PFSK-1 (cell line): Measurements from ENCODE around the gene PREP.

Experiments
- FOXP2 ChIP-seq: optimal IDR thresholded peaks from 2 replicates; pipeline ENCODE3; 2011; ENCODE audit warnings: borderline replicate concordance, control low read depth, inconsistent platforms; ENCODE audit not compliant: insufficient read depth; ENCODE audit errors: extremely low read length, extremely low read depth
- POLR2AphosphoS5 ChIP-seq: IDR thresholded peaks from 2 replicates; pipeline ENCODE4 v1.6.1; 2012; ENCODE audit warnings: low read depth, mild to moderate bottlenecking, control low read depth, low read length, moderate library complexity
- REST ChIP-seq, 2 experiments: IDR thresholded peaks; 2 replicates each; pipeline versions ENCODE4 v1.6.1 to v1.8.0; 2011 to 2012; ENCODE audit warnings: low read depth in 2 of 2, low read length in 2 of 2, control low read depth in 1 of 2, inconsistent platforms in 1 of 2, mild to moderate bottlenecking in 1 of 2, moderate library complexity in 1 of 2; ENCODE audit not compliant: insufficient read depth in 1 of 2
- SIN3A ChIP-seq: IDR thresholded peaks from 2 replicates; pipeline ENCODE4 v1.6.1; 2012; ENCODE audit warnings: mild to moderate bottlenecking, low read length, moderate library complexity, borderline replicate concordance; ENCODE audit not compliant: insufficient read depth
- TAF1 ChIP-seq: IDR thresholded peaks from 2 replicates; pipeline ENCODE4 v1.6.1; 2012; ENCODE audit warnings: low read length, control low read depth, borderline replicate concordance; ENCODE audit not compliant: insufficient read depth

Gene PREP

GRCh38 chr6:105321207-105321606 lies 81.7 kb downstream of the PREP start:
- no peak for TF ChIP-seq SIN3A
- TF ChIP-seq FOXP2, result no peak
- no peak for TF ChIP-seq TAF1
- TF ChIP-seq REST (IDR thresholded peaks at IDR 0.05; ENCODE audit: insufficient read depth in 1 of 2, low read depth in 2 of 2, low read length in 2 of 2), result no peak
- no peak for TF ChIP-seq POLR2AphosphoS5

DNA sequence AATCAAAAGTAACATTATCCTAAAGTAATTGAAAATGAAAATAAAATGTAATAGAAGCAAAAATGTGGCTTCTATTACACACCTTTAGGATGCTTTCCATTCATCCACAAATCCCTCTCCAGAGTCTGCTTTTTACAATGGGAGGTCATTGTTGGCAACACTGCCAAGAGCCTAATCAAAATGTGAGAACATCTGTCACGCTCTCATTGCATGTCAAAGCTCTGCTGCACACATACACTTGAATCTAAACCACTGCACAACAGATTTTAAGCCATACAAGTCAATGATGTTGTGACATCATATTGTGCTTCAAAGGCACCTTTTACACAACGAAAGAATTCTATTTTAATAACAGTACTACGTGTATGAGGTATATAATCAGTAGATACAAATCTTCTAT lies 82.1 kb downstream of the PREP start:
- no peak for TF ChIP-seq TAF1
- TF ChIP-seq SIN3A, result no peak
- no peak for TF ChIP-seq REST (IDR thresholded peaks at IDR 0.05; ENCODE audit: insufficient read depth in 1 of 2, low read depth in 2 of 2, low read length in 2 of 2)
- no peak for TF ChIP-seq FOXP2
- TF ChIP-seq POLR2AphosphoS5, result no peak

- TF ChIP-seq POLR2AphosphoS5 (no peak), FOXP2 (no peak), TAF1 (no peak), SIN3A (no peak), REST (IDR thresholded peaks at IDR 0.05; ENCODE audit: insufficient read depth in 1 of 2, low read depth in 2 of 2, low read length in 2 of 2) (no peak)
Measured at GRCh38 chr6:105320271-105320670, 82.6 kb downstream of the PREP start.

DNA sequence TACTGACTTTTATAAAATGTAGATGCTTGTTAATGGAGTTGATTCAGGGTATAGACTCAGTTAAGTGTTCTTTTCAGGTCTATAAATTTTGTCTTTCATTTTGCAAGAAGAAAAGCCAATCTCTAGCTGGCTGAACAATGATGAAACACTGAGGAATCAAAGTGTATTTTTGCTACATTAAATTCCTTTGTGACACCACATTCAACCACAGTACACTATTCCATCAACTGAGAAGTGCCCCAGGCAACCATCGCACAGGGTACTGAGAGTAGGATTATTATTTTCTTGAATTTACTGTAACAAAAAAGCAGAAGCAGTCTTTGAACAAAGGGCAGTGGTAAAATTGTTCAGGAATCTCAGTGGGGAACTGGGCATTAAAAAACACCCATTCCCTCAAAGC lies 83.6 kb downstream of the PREP start:
- no peak for TF ChIP-seq SIN3A
- no peak for TF ChIP-seq FOXP2
- no peak for TF ChIP-seq POLR2AphosphoS5
- TF ChIP-seq TAF1, result no peak
- TF ChIP-seq REST (IDR thresholded peaks at IDR 0.05; ENCODE audit: insufficient read depth in 1 of 2, low read depth in 2 of 2, low read length in 2 of 2), result no peak

- TF ChIP-seq POLR2AphosphoS5 (no peak), SIN3A (no peak), TAF1 (no peak), REST (IDR thresholded peaks at IDR 0.05; ENCODE audit: insufficient read depth in 1 of 2, low read depth in 2 of 2, low read length in 2 of 2) (no peak), FOXP2 (no peak)
Measured at GRCh38 chr6:105318660-105319059, 84.2 kb downstream of the PREP start.
